HCT116 (cell line): ENCODE data around the gene RAB3B. TPM values are rescaled to one million over a fixed set of nuclear protein-coding genes. Genes with fewer than 3 reads are reported as not detected.

Source experiments
- ATAC-seq: fragments of 200-7000 bp; cut with Tn5 transposase; 2 replicates; pipeline ENCODE4 v1.9.1; 2020; ENCODE audit warnings: mild to moderate bottlenecking, moderate library complexity
- BruUV-seq: library from RNA; stranded (reverse); fragments of 400-500 nt; replicated peaks from 2 replicates; lab custom pipeline; 2021; lab: Mats Ljungman, UMichigan
- CTCF ChIA-PET: fragments of 300-600 bp; sonication (Branson Sonifier 250); formaldehyde crosslinking; loops from one replicate; lab custom pipeline; 2021; ENCODE audit warnings: antibody characterized with exemption; lab: Charles Lee
- POLR2A ChIA-PET: fragments of 300-600, 350-600 bp; sonication (Branson Sonifier 250); formaldehyde crosslinking; loops from one replicate; lab custom pipeline; 2021; ENCODE audit warnings: antibody characterized with exemption; lab: Charles Lee
- RAD21 ChIA-PET, 2 experiments: fragments of 300-600 bp; sonication (Branson Sonifier 250); formaldehyde crosslinking; loops; one replicate each; lab custom pipeline; 2023; ENCODE audit warnings: low total read pairs in 2 of 2; ENCODE audit not compliant: uncharacterized antibody in 2 of 2, unreplicated experiment in 2 of 2, low non-redundant PET in 1 of 2; lab: Charles Lee
- DNase-seq: peaks from one replicate; pipeline ENCODE4 v3.0.0-alpha.2; 2010; ENCODE audit warnings: low read depth, low spot score
- H2AFZ ChIP-seq: fragments of 200-600 bp; shearing (Covaris generic), sonication (generic); 2 replicates; pipeline ENCODE4 v1.6.1; 2017; ENCODE audit warnings: low read depth, mixed run types, mixed read lengths, antibody characterized with exemption, low read length; ENCODE audit not compliant: poor library complexity, severe bottlenecking
- H3K27ac ChIP-seq: 2 replicates; pipeline ENCODE4 v1.5.1; 2012; ENCODE audit warnings: low read depth, low read length
- H3K27me3 ChIP-seq: fragments of 200-600 bp; sonication (generic); 2 replicates; pipeline ENCODE4 v1.6.1; 2016; ENCODE audit warnings: mixed run types, low read length, mixed read lengths; ENCODE audit not compliant: insufficient read depth
- H3K36me3 ChIP-seq, 2 experiments: fragments of 200-500 bp in 1 of 2; fragments of 200-600 bp in 1 of 2; sonication (Bioruptor generic) in 1 of 2; sonication (generic) in 1 of 2; 2 replicates each; pipeline versions ENCODE4 v1.5.1 to v1.6.1; 2014 to 2016; ENCODE audit warnings: low read length in 2 of 2, inconsistent platforms in 1 of 2, mixed read lengths in 1 of 2, mixed run types in 1 of 2; ENCODE audit not compliant: insufficient read depth in 2 of 2, control insufficient read depth in 1 of 2
- H3K4me1 ChIP-seq, 2 experiments: fragments of 200-600 bp in 1 of 2; sonication (generic) in 1 of 2; 2 replicates each; pipeline versions ENCODE4 v1.5.1 to v1.6.1; 2012 to 2017; ENCODE audit warnings: low read length in 2 of 2, inconsistent platforms in 1 of 2, mild to moderate bottlenecking in 1 of 2, mixed read lengths in 1 of 2, mixed run types in 1 of 2, moderate library complexity in 1 of 2; ENCODE audit not compliant: insufficient read depth in 2 of 2, control insufficient read depth in 1 of 2
- H3K4me2 ChIP-seq: fragments of 200-600 bp; sonication (generic); 2 replicates; pipeline ENCODE4 v1.6.1; 2017; ENCODE audit warnings: mixed run types, low read length, mixed read lengths
- H3K4me3 ChIP-seq, 2 experiments: fragments of 200-600 bp in 1 of 2; sonication (generic) in 1 of 2; replicated peaks in 1 of 2; 2 replicates each; pipeline ENCODE4 v1.5.1; 2011 to 2016; ENCODE audit warnings: low read length in 2 of 2, control low read depth in 1 of 2, low read depth in 1 of 2, mild to moderate bottlenecking in 1 of 2, mixed read lengths in 1 of 2, mixed run types in 1 of 2
- H3K79me2 ChIP-seq: fragments of 200-600 bp; sonication (generic); 2 replicates; pipeline ENCODE4 v1.6.1; 2017; ENCODE audit warnings: mild to moderate bottlenecking, mixed run types, low read length, moderate library complexity, mixed read lengths; ENCODE audit not compliant: insufficient read depth
- H3K9ac ChIP-seq: fragments of 200-600 bp; sonication (generic); 2 replicates; pipeline ENCODE4 v1.6.1; 2016; ENCODE audit warnings: low read length, mixed read lengths
- H3K9me2 ChIP-seq: fragments of 200-600 bp; sonication (generic), shearing (Covaris generic); 2 replicates; pipeline ENCODE4 v1.6.1; 2017; ENCODE audit warnings: mixed run types, mild to moderate bottlenecking, moderate library complexity; ENCODE audit not compliant: insufficient read depth
- H3K9me3 ChIP-seq, 2 experiments: fragments of 200-500 bp in 1 of 2; fragments of 200-600 bp in 1 of 2; sonication (Bioruptor generic) in 1 of 2; sonication (generic) in 1 of 2; 2 replicates each; pipeline ENCODE4 v1.6.1; 2014 to 2017; ENCODE audit warnings: low read length in 2 of 2, mixed read lengths in 2 of 2, inconsistent platforms in 1 of 2, low read depth in 1 of 2, mild to moderate bottlenecking in 1 of 2, mixed run types in 1 of 2, moderate library complexity in 1 of 2; ENCODE audit not compliant: control insufficient read depth in 1 of 2, insufficient read depth in 1 of 2
- H4K20me1 ChIP-seq: fragments of 200-600 bp; sonication (generic), shearing (Covaris generic); 2 replicates; pipeline ENCODE4 v1.6.1; 2017; ENCODE audit warnings: mixed run types, mild to moderate bottlenecking, moderate library complexity; ENCODE audit not compliant: insufficient read depth
- ATF3 ChIP-seq: IDR thresholded peaks from 2 replicates; pipeline ENCODE4 v1.6.1; 2012
- CBX3 ChIP-seq: IDR thresholded peaks from 2 replicates; pipeline ENCODE4 v1.6.1; 2012; ENCODE audit warnings: low read depth
- CTCF ChIP-seq, 3 experiments: fragments of 200-600 bp in 1 of 3; sonication (generic) in 1 of 3; IDR thresholded peaks in 2 of 3; conservative IDR thresholded peaks in 1 of 3; 2 replicates each; pipeline ENCODE4 v1.5.1; 2012 to 2017; ENCODE audit warnings: low read depth in 2 of 3, low read length in 2 of 3, antibody characterized with exemption in 1 of 3, borderline replicate concordance in 1 of 3, control low read depth in 1 of 3, mild to moderate bottlenecking in 1 of 3, mixed read lengths in 1 of 3, mixed run types in 1 of 3, moderate library complexity in 1 of 3; ENCODE audit not compliant: insufficient read depth in 1 of 3
- EGR1 ChIP-seq: IDR thresholded peaks from 2 replicates; pipeline ENCODE4 v1.6.1; 2012; ENCODE audit warnings: low read depth
- EZH2 ChIP-seq: fragments of 200-600 bp; sonication (generic); IDR thresholded peaks from 2 replicates; pipeline ENCODE4 v1.6.1; 2017; ENCODE audit warnings: antibody characterized with exemption, mixed run types
- JUND ChIP-seq: IDR thresholded peaks from 2 replicates; pipeline ENCODE4 v1.6.1; 2012
- MAX ChIP-seq: IDR thresholded peaks from 2 replicates; pipeline ENCODE4 v1.6.1; 2012
- POLR2A ChIP-seq: IDR thresholded peaks from 2 replicates; pipeline ENCODE4 v1.7.0; 2011; ENCODE audit warnings: borderline replicate concordance; ENCODE audit not compliant: insufficient read depth, insufficient read length; ENCODE audit errors: extremely low read depth
- POLR2AphosphoS5 ChIP-seq: IDR thresholded peaks from 2 replicates; pipeline ENCODE4 v1.6.1; 2011; ENCODE audit warnings: mild to moderate bottlenecking, low read depth, low read length, moderate library complexity
- RAD21 ChIP-seq: IDR thresholded peaks from 2 replicates; pipeline ENCODE4 v1.6.1; 2012; ENCODE audit warnings: low read depth, mild to moderate bottlenecking
- SIN3A ChIP-seq: IDR thresholded peaks from 2 replicates; pipeline ENCODE4 v1.6.1; 2012; ENCODE audit warnings: low read depth
- SP1 ChIP-seq: IDR thresholded peaks from 2 replicates; pipeline ENCODE4 v1.6.1; 2012; ENCODE audit warnings: low read depth
- SRF ChIP-seq: IDR thresholded peaks from 2 replicates; pipeline ENCODE4 v1.6.1; 2012; ENCODE audit warnings: low read depth
- TCF7L2 ChIP-seq: IDR thresholded peaks from 2 replicates; pipeline ENCODE4 v1.7.0; 2011; ENCODE audit warnings: borderline replicate concordance, inconsistent platforms; ENCODE audit not compliant: insufficient read depth, insufficient read length; ENCODE audit errors: extremely low read depth
- YY1 ChIP-seq: IDR thresholded peaks from 2 replicates; pipeline ENCODE4 v1.6.1; 2011; ENCODE audit warnings: low read length, low read depth, moderate library complexity, mild to moderate bottlenecking; ENCODE audit not compliant: insufficient replicate concordance; ENCODE audit errors: extremely low read depth
- ZFX ChIP-seq: fragments of 450-650 bp; IDR thresholded peaks from 2 replicates; pipeline ENCODE4 v1.6.1; 2017
- intact Hi-C: fragments of 100-400 bp; cut with micrococcal nuclease; formaldehyde crosslinking; loops from 2 replicates; pipeline ENCODE4 v1.10.0; 2022
- total RNA-seq: library from RNA; stranded (reverse); gene quantifications from one replicate; pipeline ENCODE4 v1.2.1, GENCODE V29; 2021; ENCODE audit not compliant: unreplicated experiment

Gene RAB3B
- total RNA-seq, 1 experiment from 2014 or later = 15.1 TPM

- H3K27me3 ChIP-seq = no peaks in the 10 kb centered on the region
- H3K9ac ChIP-seq = no peak overlapping the region
- RAD21 ChIA-PET = no interaction called here
- no peak for DNase-seq
- no TSS peak for BruUV-seq
- H3K79me2 ChIP-seq = no peaks in the 10 kb centered on the region
- TF ChIP-seq POLR2AphosphoS5 (no peak), SRF (no peak), ZFX (no peak), JUND (no peak), CBX3 (no peak)
- TF ChIP-seq, all 23 proteins: peak for 0
- H3K4me2 ChIP-seq = no peak overlapping the region
- H3K9me2 ChIP-seq = no peaks in the 10 kb centered on the region
- no peaks in the 10 kb centered on the region for H3K9me3 ChIP-seq
- ChIA-PET POLR2A (no interaction called here), CTCF (no interaction called here)
- ATAC-seq = no peak
- intact Hi-C loops = no loop called here
- H3K4me1 ChIP-seq = peaks cover 11 to 25% of the 10 kb centered on the region in 2 experiments; a peak in 3 of 4 replicates
- no peak overlapping the region for H3K27ac ChIP-seq
- no peak overlapping the region for H3K4me3 ChIP-seq
- no peaks in the 10 kb centered on the region for H4K20me1 ChIP-seq
- no peak overlapping the region for H2AFZ ChIP-seq
- peaks cover 0 to 4% of the 10 kb centered on the region in 2 experiments; a peak in 2 of 4 replicates for H3K36me3 ChIP-seq
Observed at GRCh38 chr1:51978099-51978498, 12.4 kb downstream of the RAB3B start.

GRCh38 chr1:51976846-51977602 is 13.5 kb downstream of the RAB3B start:
- TF ChIP-seq YY1 (no peak), RAD21 (no peak), JUND (no peak), ZFX (no peak), SRF (no peak), EZH2 (no peak), CTCF (IDR thresholded peaks at IDR 0.05 in 2 of 3, conservative IDR thresholded peaks at IDR 0.05 in 1 of 3; ENCODE audit: borderline replicate concordance in 1 of 3, insufficient read depth in 1 of 3, low read depth in 2 of 3, low read length in 2 of 3) (no peak), TCF7L2 (no peak), EGR1 (no peak), ATF3 (no peak), SIN3A (no peak), SP1 (no peak), CBX3 (no peak), POLR2A (no peak), MAX (no peak)
- ATAC-seq = peak; percentile 33
- H3K4me2 ChIP-seq = peak overlapping the region; percentile 14; the same call in 1 of the 2 replicates
- no peak overlapping the region for H2AFZ ChIP-seq
- intact Hi-C loops = no loop called here
- BruUV-seq = no TSS peak
- DNase-seq = no peak
- no peaks in the 10 kb centered on the region for H4K20me1 ChIP-seq
- H3K4me3 ChIP-seq = no peak overlapping the region
- RAD21 ChIA-PET = no interaction called here
- H3K27me3 ChIP-seq = no peaks in the 10 kb centered on the region
- peaks cover 0 to 4% of the 10 kb centered on the region in 2 experiments; a peak in 2 of 4 replicates for H3K36me3 ChIP-seq
- CTCF ChIA-PET = no interaction called here
- H3K9me3 ChIP-seq = no peaks in the 10 kb centered on the region
- H3K9me2 ChIP-seq = no peaks in the 10 kb centered on the region
- no peak overlapping the region for H3K9ac ChIP-seq
- H3K4me1 ChIP-seq = peaks cover 15 to 29% of the 10 kb centered on the region in 2 experiments; a peak in 3 of 4 replicates
- H3K27ac ChIP-seq = 0 out of 2 replicates have a peak overlapping the region, but pooled peaks have one; percentile 8
- H3K79me2 ChIP-seq = no peaks in the 10 kb centered on the region
- POLR2A ChIA-PET = no interaction called here
